ENCODE results near the gene ADAM10. TPM values are rescaled to one million over a fixed set of nuclear protein-coding genes. Genes with fewer than 3 reads are reported as not detected.
A peak's percentile ranks its signal among the peaks of the same experiment; 100 is the strongest.

ADAM10 gene
- total RNA-seq, 1 experiment from 2014 or later = 73.1 TPM

- H3K4me3 ChIP-seq (ENCODE audit: insufficient read depth, low read depth, low read length) = no peak overlapping the region
- DNase-seq = no peak
- H3K36me3 ChIP-seq (replicated peaks; ENCODE audit: control insufficient read depth, insufficient read depth, low read length) = no peaks in the 10 kb centered on the region
- H3K27me3 ChIP-seq (ENCODE audit: control insufficient read depth, insufficient read depth, low read length) = no peaks in the 10 kb centered on the region
Measured at GRCh38 chr15:58766290-58766689, 16.8 kb upstream of the ADAM10 start.

- Histone ChIP-seq H3K27me3 (ENCODE audit: control insufficient read depth, insufficient read depth, low read length) (no peaks in the 10 kb centered on the region), H3K4me3 (ENCODE audit: insufficient read depth, low read depth, low read length) (no peak overlapping the region), H3K36me3 (replicated peaks; ENCODE audit: control insufficient read depth, insufficient read depth, low read length) (no peaks in the 10 kb centered on the region)
- DNase-seq = no peak
Measured at GRCh38 chr15:58764468-58764867, 15.0 kb upstream of the ADAM10 start.

- no peak overlapping the region for H3K4me3 ChIP-seq (ENCODE audit: insufficient read depth, low read depth, low read length)
- H3K27me3 ChIP-seq (ENCODE audit: control insufficient read depth, insufficient read depth, low read length) = no peaks in the 10 kb centered on the region
- DNase-seq = no peak
- no peaks in the 10 kb centered on the region for H3K36me3 ChIP-seq (replicated peaks; ENCODE audit: control insufficient read depth, insufficient read depth, low read length)
Measured at GRCh38 chr15:58762731-58763130, 13.2 kb upstream of the ADAM10 start.

- Histone ChIP-seq H3K27me3 (ENCODE audit: control insufficient read depth, insufficient read depth, low read length) (no peaks in the 10 kb centered on the region), H3K36me3 (replicated peaks; ENCODE audit: control insufficient read depth, insufficient read depth, low read length) (no peaks in the 10 kb centered on the region)
- no peak for DNase-seq
Measured at GRCh38 chr15:58762285-58762684, 12.8 kb upstream of the ADAM10 start.

GRCh38 chr15:58761010-58761388, 11.5 kb upstream of the ADAM10 start:
- no peaks in the 10 kb centered on the region for H3K27me3 ChIP-seq (ENCODE audit: control insufficient read depth, insufficient read depth, low read length)
- DNase-seq = no peak
- H3K36me3 ChIP-seq (replicated peaks; ENCODE audit: control insufficient read depth, insufficient read depth, low read length) = no peaks in the 10 kb centered on the region
- H3K4me3 ChIP-seq (ENCODE audit: insufficient read depth, low read depth, low read length) = no peak overlapping the region

More at GRCh38 chr15:58762285-58762684, 12.8 kb upstream of the ADAM10 start:
- no peak overlapping the region for H3K4me3 ChIP-seq (ENCODE audit: insufficient read depth, low read depth, low read length)

- Histone ChIP-seq H3K27me3 (ENCODE audit: control insufficient read depth, insufficient read depth, low read length) (no peaks in the 10 kb centered on the region), H3K4me3 (ENCODE audit: insufficient read depth, low read depth, low read length) (no peak overlapping the region), H3K36me3 (replicated peaks; ENCODE audit: control insufficient read depth, insufficient read depth, low read length) (no peaks in the 10 kb centered on the region)
- DNase-seq = no peak
Measured at GRCh38 chr15:58760385-58761009, 11.0 kb upstream of the ADAM10 start.

GRCh38 chr15:58758141-58758540, 8.6 kb upstream of the ADAM10 start:
- H3K4me3 ChIP-seq (ENCODE audit: insufficient read depth, low read depth, low read length) = no peak overlapping the region
- H3K36me3 ChIP-seq (replicated peaks; ENCODE audit: control insufficient read depth, insufficient read depth, low read length) = no peaks in the 10 kb centered on the region
- DNase-seq = no peak
- no peaks in the 10 kb centered on the region for H3K27me3 ChIP-seq (ENCODE audit: control insufficient read depth, insufficient read depth, low read length)

GRCh38 chr15:58755956-58756355, 6.4 kb upstream of the ADAM10 start:
- no peaks in the 10 kb centered on the region for H3K27me3 ChIP-seq (ENCODE audit: control insufficient read depth, insufficient read depth, low read length)
- no peaks in the 10 kb centered on the region for H3K36me3 ChIP-seq (replicated peaks; ENCODE audit: control insufficient read depth, insufficient read depth, low read length)
- no peak overlapping the region for H3K4me3 ChIP-seq (ENCODE audit: insufficient read depth, low read depth, low read length)
- no peak for DNase-seq

GRCh38 chr15:58755350-58755749, 5.8 kb upstream of the ADAM10 start:
- Histone ChIP-seq H3K4me3 (ENCODE audit: insufficient read depth, low read depth, low read length) (no peak overlapping the region), H3K36me3 (replicated peaks; ENCODE audit: control insufficient read depth, insufficient read depth, low read length) (no peaks in the 10 kb centered on the region), H3K27me3 (ENCODE audit: control insufficient read depth, insufficient read depth, low read length) (no peaks in the 10 kb centered on the region)
- no peak for DNase-seq

GRCh38 chr15:58752716-58753115, 3.2 kb upstream of the ADAM10 start:
- Histone ChIP-seq H3K36me3 (replicated peaks; ENCODE audit: control insufficient read depth, insufficient read depth, low read length) (no peaks in the 10 kb centered on the region), H3K4me3 (ENCODE audit: insufficient read depth, low read depth, low read length) (no peak overlapping the region), H3K27me3 (ENCODE audit: control insufficient read depth, insufficient read depth, low read length) (no peaks in the 10 kb centered on the region)
- DNase-seq = no peak

GRCh38 chr15:58748852-58749531, 515 bp downstream of the ADAM10 start:
- peak; percentile 78 for DNase-seq
- H3K4me3 ChIP-seq (ENCODE audit: insufficient read depth, low read depth, low read length) = peak overlapping the region; percentile 97
- no peaks in the 10 kb centered on the region for H3K36me3 ChIP-seq (replicated peaks; ENCODE audit: control insufficient read depth, insufficient read depth, low read length)
- no peaks in the 10 kb centered on the region for H3K27me3 ChIP-seq (ENCODE audit: control insufficient read depth, insufficient read depth, low read length)

- peak overlapping the region; percentile 97 for H3K4me3 ChIP-seq (ENCODE audit: insufficient read depth, low read depth, low read length)
Measured at GRCh38 chr15:58748040-58748851, 1.3 kb downstream of the ADAM10 start.

GRCh38 chr15:58746174-58746573, 3.3 kb downstream of the ADAM10 start:
- no peak overlapping the region for H3K4me3 ChIP-seq (ENCODE audit: insufficient read depth, low read depth, low read length)
- no peak for DNase-seq

More at GRCh38 chr15:58748040-58748851, 1.3 kb downstream of the ADAM10 start:
- Histone ChIP-seq H3K36me3 (replicated peaks; ENCODE audit: control insufficient read depth, insufficient read depth, low read length) (no peaks in the 10 kb centered on the region), H3K27me3 (ENCODE audit: control insufficient read depth, insufficient read depth, low read length) (no peaks in the 10 kb centered on the region)
- DNase-seq = no peak

GRCh38 chr15:58742819-58743502, 6.5 kb downstream of the ADAM10 start:
- no peaks in the 10 kb centered on the region for H3K36me3 ChIP-seq (replicated peaks; ENCODE audit: control insufficient read depth, insufficient read depth, low read length)

More at GRCh38 chr15:58746174-58746573, 3.3 kb downstream of the ADAM10 start:
- Histone ChIP-seq H3K36me3 (replicated peaks; ENCODE audit: control insufficient read depth, insufficient read depth, low read length) (no peaks in the 10 kb centered on the region), H3K27me3 (ENCODE audit: control insufficient read depth, insufficient read depth, low read length) (no peaks in the 10 kb centered on the region)

More at GRCh38 chr15:58742819-58743502, 6.5 kb downstream of the ADAM10 start:
- Histone ChIP-seq H3K4me3 (ENCODE audit: insufficient read depth, low read depth, low read length) (no peak overlapping the region), H3K27me3 (ENCODE audit: control insufficient read depth, insufficient read depth, low read length) (no peaks in the 10 kb centered on the region)
- DNase-seq = no peak

Data from H7 (cell line).